ENCODE results near the gene MAP1B.

MAP1B gene

GRCh38 chr5:72134226-72134899 lies 27.1 kb downstream of the MAP1B start:
- no peak for DNase-seq

GRCh38 chr5:72137826-72138409 lies 30.6 kb downstream of the MAP1B start:
- no peak for DNase-seq

- peak; percentile 89 for DNase-seq
These were observed 31.8 kb downstream of the MAP1B start for GRCh38 chr5:72138943-72139521.

DNA sequence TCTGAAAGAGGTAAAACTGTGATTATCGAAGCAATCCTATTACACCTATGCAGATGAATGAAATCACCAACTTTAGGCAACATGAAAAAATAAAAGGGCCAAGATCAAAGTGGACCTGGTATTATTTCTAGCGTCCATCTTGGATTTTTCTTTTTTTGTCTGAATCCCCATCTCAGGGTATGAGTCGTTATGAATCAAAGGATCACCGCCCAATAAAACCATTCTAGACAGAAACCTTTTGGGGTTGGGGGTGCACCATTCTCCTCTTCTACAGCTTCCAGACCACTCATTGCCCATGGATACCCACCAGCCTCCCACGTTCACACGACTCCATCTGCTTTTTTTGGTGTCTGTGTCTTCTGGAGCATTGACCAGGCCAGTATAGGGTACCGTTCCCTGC lies 33.4 kb downstream of the MAP1B start:
- no peak for DNase-seq

DNA sequence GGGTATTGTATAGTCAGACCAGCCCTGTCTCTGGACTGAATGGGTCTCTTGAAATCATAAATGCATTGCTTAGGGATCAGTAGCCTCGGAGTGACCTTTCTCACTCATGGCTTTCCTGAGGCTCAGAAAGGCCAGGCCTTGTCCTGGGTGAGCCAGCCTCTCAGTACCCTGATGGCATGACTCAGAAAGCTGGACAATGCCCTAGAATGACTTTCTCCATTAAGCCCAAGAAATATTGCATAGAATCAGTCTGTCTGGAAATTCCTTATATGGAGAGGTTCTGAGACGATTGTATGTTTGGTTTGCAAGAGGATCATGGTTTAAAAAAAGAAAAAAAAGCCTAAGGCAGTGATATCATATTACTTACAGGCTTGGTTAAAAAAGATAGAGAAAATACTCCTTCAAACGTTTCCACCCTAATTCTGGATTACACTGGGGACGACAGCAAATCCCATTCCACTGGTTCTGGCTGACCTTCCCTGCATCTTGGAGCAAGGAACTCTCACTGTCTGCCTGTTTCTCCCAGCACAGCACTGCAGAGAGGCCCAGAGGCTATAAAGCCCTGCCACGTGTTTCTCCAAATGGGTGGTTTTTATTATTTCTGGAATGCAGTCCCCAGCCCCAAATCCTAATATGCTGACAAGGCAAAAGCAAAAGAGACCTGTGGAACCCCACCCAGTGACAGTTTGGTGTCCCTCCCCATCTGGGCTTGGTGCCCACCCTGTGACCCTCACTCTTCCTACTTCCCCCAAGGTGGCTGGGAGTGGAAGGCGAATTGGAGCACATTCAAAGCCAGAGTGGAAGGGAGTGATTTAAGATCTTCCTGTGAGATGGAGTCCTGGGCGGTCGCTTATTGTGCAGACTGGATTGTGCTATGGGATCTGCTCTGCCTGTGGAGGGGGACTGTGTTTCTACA lies 34.4 kb downstream of the MAP1B start:
- DNase-seq: peak; percentile 89

- no peak for DNase-seq
These were observed 37.5 kb downstream of the MAP1B start for GRCh38 chr5:72144762-72145161.

DNA sequence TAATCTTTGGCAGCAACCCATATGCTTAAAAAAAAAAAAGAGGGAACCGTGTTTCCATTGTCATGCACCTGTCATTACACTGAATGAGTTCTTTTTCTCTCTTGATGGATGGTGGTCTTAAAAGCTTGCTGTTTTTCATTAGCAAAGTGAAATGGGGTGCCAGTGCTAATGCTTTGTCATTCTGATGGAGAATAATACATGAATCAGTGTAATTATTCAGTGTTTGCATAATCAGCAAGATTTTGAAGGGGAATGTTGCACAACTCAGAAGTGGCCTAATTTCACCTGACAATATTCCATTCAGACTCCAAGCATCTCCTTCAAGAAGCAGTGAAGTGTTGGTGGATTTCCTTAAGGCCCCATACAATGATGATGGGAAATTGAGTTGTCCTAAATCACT lies 38.1 kb downstream of the MAP1B start:
- no peak for DNase-seq

DNA sequence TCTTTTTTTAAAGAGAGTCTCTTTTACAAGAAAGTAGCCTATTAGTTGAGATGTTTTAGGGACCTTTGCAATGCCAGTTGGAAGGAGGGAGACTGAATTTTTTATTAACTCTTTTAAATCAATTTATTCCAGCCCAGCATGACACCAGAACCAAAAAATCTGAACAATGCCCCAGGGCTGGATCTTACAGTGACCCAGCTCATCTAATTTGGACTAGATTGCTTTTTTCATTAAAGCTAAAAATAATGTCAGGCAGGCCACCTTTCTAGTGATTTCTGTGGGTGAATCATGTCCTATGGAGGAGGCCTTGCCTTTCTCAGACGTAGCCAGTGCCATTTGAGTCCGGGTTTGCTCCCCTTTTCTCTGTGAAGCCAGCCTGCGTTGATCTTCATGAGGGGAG lies 38.8 kb downstream of the MAP1B start:
- no peak for DNase-seq

DNA sequence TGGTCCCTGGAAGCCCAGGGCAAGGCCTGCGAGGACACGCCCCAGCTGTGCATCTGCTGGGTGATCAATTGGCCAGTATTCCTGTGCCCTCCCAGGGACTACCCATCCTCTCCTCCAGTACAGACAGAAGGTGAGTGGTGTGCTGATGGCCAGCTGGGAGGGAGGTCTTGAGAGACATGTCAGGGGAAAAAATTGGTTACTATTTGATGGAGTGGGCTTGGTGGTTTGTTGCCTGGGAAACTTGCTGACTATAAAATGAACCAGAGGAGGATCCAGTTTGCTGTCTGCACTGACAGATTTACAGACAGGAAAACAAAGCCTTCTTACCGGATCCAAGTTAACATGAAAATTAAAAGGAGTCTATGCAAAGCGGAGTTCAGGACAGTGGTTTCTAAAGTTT lies 40.3 kb downstream of the MAP1B start:
- DNase-seq: no peak

DNA sequence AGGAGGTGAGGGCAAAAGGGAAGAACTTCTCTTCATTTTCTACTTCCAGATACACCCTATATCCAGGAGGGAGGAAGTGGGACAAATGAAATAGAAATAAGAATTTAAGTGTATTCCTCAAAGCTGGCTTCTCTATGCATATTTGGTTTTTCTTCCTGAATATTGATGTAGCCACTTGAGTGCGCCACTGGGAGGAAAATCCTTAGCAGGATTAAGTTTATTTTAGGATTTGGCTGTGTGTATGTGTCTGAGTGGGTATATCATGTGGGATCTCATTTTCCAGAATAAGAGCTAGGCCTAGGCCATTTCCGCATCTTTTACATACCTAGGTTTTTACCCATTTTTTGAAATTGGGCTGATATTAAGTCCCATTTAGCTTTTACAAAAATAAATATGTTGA lies 42.5 kb downstream of the MAP1B start:
- no peak for DNase-seq

- no peak for DNase-seq
These were observed 43.9 kb downstream of the MAP1B start for GRCh38 chr5:72151169-72151568.

DNA sequence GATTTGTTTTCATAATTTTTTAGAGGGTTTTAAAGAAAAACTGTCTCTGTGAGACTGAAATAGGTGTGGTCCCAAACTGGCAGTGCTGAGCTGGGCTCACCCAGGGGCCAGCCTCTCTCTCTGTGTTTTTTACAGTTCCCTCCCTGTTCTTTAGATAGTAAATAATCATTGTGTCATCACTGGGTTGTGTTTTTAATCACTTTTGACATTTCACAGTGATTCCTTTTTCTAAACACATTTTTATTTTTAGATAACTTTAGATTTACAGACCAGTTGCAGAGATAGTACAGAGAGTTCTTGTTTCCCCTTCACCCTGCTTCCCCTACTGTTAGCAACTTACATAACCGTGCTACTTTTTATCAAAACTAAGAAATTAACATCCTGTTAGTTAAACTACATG lies 44.4 kb downstream of the MAP1B start:
- DNase-seq: no peak

- no peak for DNase-seq
These were observed 45.3 kb downstream of the MAP1B start for GRCh38 chr5:72152545-72152944.

DNA sequence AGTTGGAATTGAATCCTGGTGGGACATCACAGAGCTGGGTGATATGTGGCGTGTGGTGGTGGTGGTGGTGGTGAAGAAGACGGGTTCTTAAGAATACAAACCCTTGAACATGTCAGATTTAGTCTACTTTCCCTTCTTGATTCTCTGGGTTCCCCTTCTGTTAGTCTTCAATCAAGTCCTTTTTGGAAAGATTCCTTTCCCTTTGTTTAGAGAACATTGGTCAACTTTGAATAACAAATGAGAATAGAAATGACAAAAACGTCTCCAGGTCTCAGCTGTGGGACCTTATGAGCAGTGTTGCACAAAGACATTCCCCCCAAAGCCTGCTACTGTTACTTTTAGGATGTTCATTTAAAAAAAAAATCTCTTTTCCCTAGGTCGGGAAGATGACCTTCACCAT lies 46.3 kb downstream of the MAP1B start:
- DNase-seq: no peak

DNA sequence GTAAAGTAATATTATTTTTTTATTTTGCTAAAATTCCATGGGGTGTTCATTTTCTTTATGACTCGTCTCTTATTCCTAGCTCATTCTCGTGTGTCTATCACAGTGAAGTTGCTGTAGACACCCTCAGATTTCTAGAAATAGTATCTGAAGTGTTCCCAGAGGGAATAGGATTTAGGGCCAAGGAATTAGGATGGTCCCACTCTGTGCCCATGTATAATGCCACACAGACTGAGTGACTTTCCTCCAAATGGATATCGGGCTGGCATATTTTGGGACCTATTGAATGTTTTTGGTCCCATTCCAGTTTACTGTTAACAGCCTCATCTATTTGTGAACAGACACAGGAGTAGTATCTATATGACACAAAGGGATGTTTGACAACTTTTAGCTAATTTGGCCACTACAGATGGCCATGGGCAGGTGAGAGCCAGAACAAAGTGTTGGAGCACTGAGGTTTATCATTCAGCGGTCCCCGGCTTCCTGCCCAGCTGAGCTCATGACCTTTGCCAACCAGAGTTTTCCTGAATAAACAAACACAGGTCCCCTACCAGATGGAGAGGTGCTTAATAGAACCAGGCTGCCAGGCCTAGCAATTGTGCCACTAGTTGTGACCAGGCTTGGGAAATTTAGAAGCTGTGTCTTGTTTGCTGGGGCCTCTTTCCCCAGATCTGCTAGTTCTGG lies 46.9 kb downstream of the MAP1B start:
- DNase-seq: no peak

GRCh38 chr5:72156946-72157624 lies 49.8 kb downstream of the MAP1B start:
- DNase-seq: no peak

- DNase-seq: no peak
These were observed 50.3 kb downstream of the MAP1B start for GRCh38 chr5:72157625-72157962.

DNA sequence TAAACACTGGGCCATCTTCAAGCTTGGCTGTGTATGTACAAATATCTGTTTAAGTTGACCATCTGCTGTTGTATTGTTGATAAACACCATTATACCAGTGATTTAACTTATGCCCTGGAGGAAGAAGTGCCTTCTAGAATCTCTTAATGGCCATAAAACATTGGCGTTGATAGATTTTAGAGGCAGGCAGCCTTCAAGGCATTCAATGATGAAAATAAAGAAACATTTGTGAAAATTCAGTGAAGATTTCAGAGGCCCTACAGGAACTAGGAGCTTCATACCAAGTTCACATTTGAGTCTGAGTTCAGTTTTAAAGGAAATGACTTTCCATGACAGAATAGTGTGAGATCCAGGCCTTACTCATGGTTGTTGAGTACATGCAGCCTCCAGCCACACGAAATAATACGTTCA lies 52.2 kb downstream of the MAP1B start:
- no peak for DNase-seq

DNA sequence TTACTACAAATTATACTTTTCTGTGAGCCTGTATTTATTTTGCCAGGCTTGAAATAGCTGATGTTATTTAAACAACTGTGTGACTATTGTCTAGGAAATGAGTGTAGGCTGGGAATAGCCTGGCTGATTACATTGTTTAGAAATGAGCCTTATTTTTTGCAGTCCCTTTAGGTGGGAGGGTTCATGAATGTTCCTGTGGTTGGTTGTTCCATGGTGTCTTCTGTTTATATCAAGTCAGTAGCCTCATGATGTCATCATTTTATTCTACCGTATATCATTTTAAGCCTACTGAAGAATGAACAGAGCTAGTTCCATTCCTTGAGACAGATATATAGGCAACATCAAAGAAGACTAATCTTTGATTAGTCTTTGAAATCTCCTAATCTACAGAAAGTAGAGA lies 53.1 kb downstream of the MAP1B start:
- DNase-seq: no peak

DNA sequence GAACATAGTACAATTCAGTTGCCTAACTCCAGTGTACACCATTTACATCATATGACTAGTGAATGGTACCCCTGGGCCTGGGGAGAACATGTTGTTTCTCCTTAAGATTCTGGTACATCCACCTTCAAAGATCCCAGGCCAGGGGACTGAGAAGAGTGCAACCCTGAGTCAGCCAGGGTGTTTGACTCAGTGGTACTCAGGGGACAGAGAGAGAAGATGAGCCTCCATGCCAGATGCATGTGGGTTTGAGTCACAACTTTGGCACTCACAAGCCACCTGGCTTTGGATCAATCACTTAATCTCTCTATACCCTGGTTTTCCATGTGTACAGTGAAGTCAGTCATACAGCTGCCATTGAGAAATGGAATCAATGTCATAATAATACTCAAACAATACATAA lies 53.7 kb downstream of the MAP1B start:
- no peak for DNase-seq

DNA sequence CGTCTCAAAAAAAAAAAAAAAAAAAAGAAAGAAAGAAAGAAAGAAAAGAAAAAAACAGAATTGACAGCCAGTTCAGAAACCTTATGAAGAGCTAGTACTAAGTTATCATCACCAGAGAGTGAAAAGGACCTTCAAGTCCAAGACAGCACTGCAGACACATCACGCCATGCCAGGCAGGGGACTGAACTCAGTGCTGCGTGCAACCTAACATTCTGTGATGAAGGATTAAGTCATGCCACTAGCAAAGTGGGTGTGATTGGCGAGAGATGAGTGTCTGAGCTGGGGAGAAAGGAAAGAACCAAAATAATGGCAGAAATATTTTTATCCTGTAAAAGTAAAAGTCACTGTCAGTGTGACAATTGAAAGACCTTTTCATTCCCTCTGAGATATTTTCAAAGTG lies 54.7 kb downstream of the MAP1B start:
- DNase-seq: no peak

GRCh38 chr5:72163349-72163983 lies 56.2 kb downstream of the MAP1B start:
- DNase-seq: no peak

All from amniotic stem cell (primary cell).